ENCODE data around the gene ZC3H7B. TPM values are rescaled to one million over a fixed set of nuclear protein-coding genes. Genes with fewer than 3 reads are reported as not detected.

ZC3H7B gene
- total RNA-seq, 2 donors from 2014 or later, result 28.3 to 48.6 TPM

DNA sequence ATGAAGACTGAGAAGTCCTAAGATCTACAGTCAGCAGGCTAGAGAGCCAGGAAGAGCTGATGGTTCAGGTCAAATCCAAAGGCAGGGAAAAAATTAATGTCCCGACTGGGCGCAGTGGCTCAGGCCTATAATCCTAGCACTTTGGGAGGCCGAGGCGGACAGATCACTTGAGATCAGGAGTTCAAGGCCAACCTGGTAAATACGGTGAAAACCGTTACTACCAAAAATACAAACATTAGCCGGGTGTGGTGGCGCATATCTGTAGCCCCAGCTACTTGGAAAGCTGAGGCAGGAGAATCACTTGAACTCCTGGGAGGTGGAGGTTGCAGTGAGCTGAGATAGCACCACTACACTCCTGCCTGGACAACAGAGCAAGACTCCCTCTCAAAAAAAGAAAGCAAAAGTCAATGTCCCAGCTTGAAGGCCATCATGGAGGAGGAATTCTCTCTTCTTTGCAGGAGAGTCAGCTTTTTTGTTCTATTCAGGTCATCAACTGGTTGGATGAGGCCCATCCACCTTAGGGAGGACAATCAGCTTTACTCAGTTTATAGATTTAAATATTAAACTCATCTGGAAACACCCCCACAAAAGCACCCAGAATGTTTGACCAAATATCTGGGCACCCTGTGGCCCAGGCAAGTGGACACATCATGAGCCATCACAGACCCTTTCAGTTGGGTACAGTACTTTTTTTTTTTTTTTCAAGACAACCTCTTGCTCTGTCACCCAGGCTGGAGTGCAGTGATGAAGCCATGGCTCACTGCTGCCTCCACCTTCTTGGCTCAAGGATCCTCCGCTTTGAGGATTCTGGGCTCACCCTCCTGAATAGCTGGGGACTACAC lies 4.3 kb upstream of the ZC3H7B start:
- Mint-ChIP-seq H3K4me1 (peaks cover 6% of the 10 kb centered on the region), H3K27ac (no peak overlapping the region), H3K4me3 (no peak overlapping the region), H3K9me3 (no peaks in the 10 kb centered on the region), H3K27me3 (no peaks in the 10 kb centered on the region), H3K36me3 (ENCODE audit: low read depth) (no peaks in the 10 kb centered on the region)
- no peak for ATAC-seq (replicated peaks)

DNA sequence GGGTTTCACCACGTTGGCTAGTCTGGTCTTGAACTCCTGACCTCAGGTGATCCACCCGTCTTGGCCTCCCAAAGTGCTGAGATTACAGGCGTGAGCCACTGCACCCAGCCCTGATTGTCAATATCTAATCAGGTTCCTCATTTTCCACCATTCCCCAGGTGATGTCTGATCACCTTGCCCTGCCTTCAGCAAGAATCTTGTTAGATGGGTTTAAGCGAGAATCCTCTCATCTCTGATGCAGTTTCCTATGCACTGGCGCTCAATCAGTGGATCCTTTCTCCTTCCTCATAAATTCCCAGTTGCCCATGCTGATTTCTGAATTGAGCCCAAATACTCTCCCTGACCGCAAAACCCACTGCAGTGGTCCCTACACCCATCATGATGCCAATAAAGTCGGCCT lies 664 bp upstream of the ZC3H7B start:
- no peaks in the 10 kb centered on the region for H3K9me3 Mint-ChIP-seq
- H3K27ac Mint-ChIP-seq, result peak overlapping the region; percentile 95
- H3K4me1 Mint-ChIP-seq, result peaks cover 21% of the 10 kb centered on the region
- no peaks in the 10 kb centered on the region for H3K27me3 Mint-ChIP-seq
- H3K36me3 Mint-ChIP-seq (ENCODE audit: low read depth), result peaks cover 16% of the 10 kb centered on the region
- peak overlapping the region; percentile 92 for H3K4me3 Mint-ChIP-seq
- no peak for ATAC-seq (replicated peaks)

DNA sequence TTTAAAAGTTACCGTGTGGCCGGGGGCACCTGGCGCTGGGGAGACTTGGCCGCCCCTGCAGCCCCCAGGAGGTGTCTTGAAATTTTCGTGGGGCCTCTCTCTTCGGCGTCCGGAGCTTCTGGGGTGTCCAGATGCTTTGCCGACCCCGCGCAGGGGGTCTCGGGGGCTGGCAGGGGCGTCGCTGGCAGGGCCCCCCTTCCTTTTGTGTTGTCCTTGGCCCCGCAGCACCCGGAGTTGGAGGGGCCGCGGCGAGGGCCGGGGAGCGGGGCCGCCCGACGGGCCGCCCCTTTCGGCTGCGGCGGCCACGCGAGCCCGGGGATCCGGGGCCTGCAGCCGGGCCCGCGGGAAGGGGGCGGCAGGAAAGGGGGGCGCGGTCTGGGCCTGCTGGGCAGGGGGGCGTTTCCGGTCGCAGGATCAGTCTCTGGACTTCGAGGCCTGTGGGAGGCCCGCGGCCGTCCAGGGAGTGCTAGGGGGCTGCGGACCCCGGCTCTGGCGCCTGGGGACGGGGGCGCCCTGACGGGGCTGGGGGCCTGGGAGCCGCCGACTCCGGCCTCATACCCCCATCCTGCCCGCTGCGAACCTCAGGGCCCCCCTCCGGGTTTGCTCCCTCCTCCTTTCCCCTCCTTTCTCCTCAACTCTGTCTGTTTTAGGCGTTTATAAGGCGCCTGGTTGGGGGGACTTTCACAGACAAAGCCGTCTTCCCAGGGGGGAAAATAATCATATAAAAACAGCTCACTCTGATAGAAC lies 869 bp downstream of the ZC3H7B start:
- Mint-ChIP-seq H3K4me3 (peak overlapping the region; percentile 92), H3K9me3 (no peaks in the 10 kb centered on the region), H3K4me1 (peaks cover 21% of the 10 kb centered on the region), H3K27me3 (no peaks in the 10 kb centered on the region), H3K36me3 (ENCODE audit: low read depth) (peaks cover 20% of the 10 kb centered on the region), H3K27ac (peak overlapping the region; percentile 89)
- ATAC-seq (replicated peaks), result no peak

DNA sequence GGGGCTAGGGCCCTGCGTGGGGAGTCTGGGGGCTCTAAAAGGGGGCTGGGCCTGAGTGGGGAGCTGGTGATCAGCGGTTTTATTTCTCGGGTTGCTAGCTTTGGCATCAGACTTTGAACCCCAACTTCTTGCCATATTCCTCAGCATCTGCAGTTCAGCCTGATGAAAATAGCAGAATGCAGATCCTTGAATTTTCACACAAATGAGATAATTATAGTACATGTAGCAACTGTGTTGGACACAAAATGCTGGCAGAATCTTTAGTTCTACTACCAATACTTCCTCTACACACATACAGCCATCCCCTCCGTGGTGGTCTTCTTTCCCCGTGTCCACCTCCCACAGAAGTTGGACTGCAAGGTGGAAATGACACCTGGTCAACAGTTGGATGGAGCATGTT lies 1.5 kb downstream of the ZC3H7B start:
- no peak for ATAC-seq (replicated peaks)
- Mint-ChIP-seq H3K9me3 (no peaks in the 10 kb centered on the region), H3K4me1 (peaks cover 21% of the 10 kb centered on the region), H3K4me3 (peak overlapping the region; percentile 92), H3K27ac (peak overlapping the region; percentile 89), H3K27me3 (no peaks in the 10 kb centered on the region), H3K36me3 (ENCODE audit: low read depth) (peaks cover 20% of the 10 kb centered on the region)

DNA sequence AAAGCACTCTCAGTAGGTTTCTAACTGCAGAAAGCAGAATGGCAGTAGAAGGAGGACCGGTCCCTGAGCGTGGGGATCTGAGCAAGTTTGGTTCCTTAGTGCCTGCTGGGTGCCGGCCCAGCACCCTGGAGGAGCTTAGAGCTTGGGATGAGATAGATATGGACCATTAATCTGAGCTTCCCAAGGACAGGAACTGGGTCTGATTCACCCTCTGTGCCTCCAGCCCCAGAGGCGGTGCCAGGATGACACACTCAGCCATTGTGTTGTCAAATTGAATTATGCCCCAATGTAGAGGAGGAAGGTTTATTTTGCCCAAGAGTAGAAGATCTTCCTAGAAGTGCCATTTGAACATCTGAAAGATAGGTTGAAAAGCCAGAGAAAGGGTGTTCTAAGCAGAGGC lies 4.3 kb downstream of the ZC3H7B start:
- Mint-ChIP-seq H3K27ac (no peak overlapping the region), H3K36me3 (ENCODE audit: low read depth) (peaks cover 20% of the 10 kb centered on the region), H3K9me3 (no peaks in the 10 kb centered on the region), H3K27me3 (no peaks in the 10 kb centered on the region), H3K4me1 (peaks cover 20% of the 10 kb centered on the region), H3K4me3 (no peak overlapping the region)
- ATAC-seq (replicated peaks), result no peak

DNA sequence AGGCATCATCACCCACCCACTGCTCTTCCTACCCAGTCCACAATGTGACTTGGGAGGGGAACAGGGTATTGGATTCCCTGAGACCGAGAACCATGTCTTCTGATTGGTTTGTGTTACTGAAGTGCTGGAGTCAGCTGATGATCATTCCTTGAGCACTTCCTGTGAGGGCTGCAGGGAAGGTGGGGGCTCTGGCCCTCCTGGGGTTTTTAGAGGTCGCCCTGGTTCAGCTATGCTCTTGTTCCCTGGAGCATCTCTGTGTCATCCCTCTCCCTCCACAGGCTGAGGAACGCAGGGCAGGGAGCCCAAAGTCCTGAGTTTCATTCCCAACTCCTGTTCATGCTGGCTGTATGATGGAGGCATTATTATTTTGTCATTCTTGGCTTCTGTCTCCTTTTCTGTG lies 6.7 kb downstream of the ZC3H7B start:
- H3K4me1 Mint-ChIP-seq, result peaks cover 21% of the 10 kb centered on the region
- no peak for ATAC-seq (replicated peaks)
- H3K4me3 Mint-ChIP-seq, result no peak overlapping the region
- H3K9me3 Mint-ChIP-seq, result no peaks in the 10 kb centered on the region
- H3K27me3 Mint-ChIP-seq, result no peaks in the 10 kb centered on the region
- peaks cover 15% of the 10 kb centered on the region for H3K36me3 Mint-ChIP-seq (ENCODE audit: low read depth)
- H3K27ac Mint-ChIP-seq, result peak overlapping the region; percentile 49

DNA sequence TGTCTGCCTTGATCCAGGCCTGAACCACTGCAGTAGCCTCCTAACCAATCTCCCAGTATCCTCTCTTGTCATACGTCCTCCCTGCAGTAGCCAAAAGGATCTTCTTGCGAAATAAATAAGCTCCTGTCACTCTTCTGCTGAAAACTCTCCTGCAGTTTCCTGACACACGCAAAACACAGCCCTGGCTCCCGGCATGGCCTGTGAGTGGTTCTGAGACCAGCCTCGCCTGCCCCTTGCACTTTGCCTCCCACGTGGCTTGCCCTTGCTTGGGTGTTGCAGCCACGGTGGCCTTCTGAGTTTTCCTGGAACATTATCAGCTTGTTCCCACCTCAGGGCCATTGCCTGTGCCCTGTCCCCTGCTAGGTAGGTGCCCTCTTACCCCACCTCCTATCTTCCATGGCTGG lies 7.2 kb downstream of the ZC3H7B start:
- Mint-ChIP-seq H3K9me3 (no peaks in the 10 kb centered on the region), H3K4me3 (no peak overlapping the region), H3K27ac (peak overlapping the region; percentile 49), H3K27me3 (no peaks in the 10 kb centered on the region), H3K4me1 (peaks cover 17% of the 10 kb centered on the region), H3K36me3 (ENCODE audit: low read depth) (peaks cover 15% of the 10 kb centered on the region)
- ATAC-seq (replicated peaks), result no peak

DNA sequence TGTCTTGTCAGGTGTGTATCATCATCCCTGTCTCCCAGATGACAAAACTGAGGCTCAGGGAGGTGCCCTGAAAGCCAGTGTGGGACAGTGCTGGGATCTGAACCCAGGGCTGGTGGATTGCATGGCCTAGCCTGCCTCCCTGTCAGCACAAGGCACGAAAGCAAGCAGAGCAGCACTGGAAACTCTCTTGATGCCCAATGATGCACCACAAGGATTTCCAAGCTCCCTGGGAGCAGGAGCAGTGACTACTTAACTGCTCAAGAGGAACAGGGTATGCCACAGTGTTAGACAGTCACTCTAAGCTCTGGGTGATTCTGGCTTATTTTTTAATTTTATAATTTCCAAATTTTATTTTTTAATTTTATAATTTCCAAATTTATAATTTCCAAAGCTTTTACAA lies 9.0 kb downstream of the ZC3H7B start:
- H3K4me1 Mint-ChIP-seq, result peaks cover 8% of the 10 kb centered on the region
- H3K27me3 Mint-ChIP-seq, result no peaks in the 10 kb centered on the region
- H3K9me3 Mint-ChIP-seq, result no peaks in the 10 kb centered on the region
- H3K27ac Mint-ChIP-seq, result no peak overlapping the region
- peaks cover 11% of the 10 kb centered on the region for H3K36me3 Mint-ChIP-seq (ENCODE audit: low read depth)
- H3K4me3 Mint-ChIP-seq, result no peak overlapping the region
- ATAC-seq (replicated peaks), result no peak

DNA sequence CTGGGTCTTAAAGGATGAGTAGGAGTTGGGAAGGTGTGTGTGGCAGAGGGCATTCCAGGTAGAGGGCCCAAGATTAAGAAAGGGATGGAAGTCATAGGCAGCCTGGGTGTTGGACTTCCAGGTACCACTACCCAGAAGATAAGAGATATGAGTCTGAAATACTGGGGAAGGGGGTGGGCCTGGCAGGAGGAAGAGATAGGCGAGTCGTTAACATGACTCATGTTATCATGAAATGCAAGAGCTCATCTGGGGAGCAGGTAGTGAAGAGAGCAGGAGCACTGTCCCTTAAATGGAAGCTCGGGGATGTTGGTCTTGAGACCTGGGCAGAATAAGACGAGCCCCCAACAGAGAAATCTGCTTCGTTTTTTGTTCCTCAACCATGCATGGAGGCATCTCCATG lies 10.2 kb downstream of the ZC3H7B start:
- no peaks in the 10 kb centered on the region for H3K27me3 Mint-ChIP-seq
- no peak overlapping the region for H3K4me3 Mint-ChIP-seq
- peaks cover 8% of the 10 kb centered on the region for H3K4me1 Mint-ChIP-seq
- H3K36me3 Mint-ChIP-seq (ENCODE audit: low read depth), result peaks cover 10% of the 10 kb centered on the region
- ATAC-seq (replicated peaks), result peak; percentile 34
- H3K27ac Mint-ChIP-seq, result peak overlapping the region; percentile 6
- no peaks in the 10 kb centered on the region for H3K9me3 Mint-ChIP-seq

DNA sequence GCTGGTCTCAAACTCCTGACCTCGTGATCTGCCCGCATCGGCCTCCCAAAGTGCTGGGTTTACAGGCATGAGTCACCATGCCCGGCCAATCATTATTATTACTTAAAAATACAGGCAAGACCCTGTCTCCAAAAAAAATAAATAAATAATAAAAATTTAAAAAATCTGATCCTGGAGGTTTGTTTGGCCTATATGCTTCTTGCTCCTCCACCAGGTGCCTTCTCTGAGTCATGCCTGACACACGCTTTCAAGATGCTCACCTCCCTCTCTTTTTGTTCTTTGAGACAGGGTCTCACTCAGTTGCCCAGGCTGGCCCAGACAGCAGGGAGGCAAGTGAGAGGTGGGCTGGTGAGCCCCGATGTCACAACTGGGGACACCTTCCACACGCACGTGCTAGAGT lies 13.5 kb downstream of the ZC3H7B start:
- no peak for ATAC-seq (replicated peaks)
- H3K36me3 Mint-ChIP-seq (ENCODE audit: low read depth), result peaks cover 15% of the 10 kb centered on the region
- no peak overlapping the region for H3K4me3 Mint-ChIP-seq
- no peak overlapping the region for H3K27ac Mint-ChIP-seq
- H3K4me1 Mint-ChIP-seq, result peaks cover 8% of the 10 kb centered on the region
- H3K9me3 Mint-ChIP-seq, result no peaks in the 10 kb centered on the region
- H3K27me3 Mint-ChIP-seq, result no peaks in the 10 kb centered on the region

DNA sequence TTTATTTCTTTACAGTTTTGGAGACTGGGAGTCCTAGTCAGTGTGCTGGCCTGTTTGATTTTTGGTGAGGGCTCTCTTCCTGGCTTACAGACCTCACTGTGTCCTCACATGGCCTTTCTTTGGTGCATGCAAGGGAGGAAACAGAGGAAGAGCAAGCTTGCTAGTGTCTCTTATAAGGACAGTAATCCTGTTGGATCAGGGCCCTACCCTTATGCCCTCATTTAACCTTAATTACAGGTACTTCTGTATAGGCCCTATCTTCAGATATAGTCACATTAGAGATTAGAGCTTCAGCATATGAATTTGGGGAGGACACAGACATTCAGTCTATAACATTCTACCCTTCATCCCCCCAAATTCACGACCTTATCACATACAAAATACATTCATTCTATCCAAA lies 14.3 kb downstream of the ZC3H7B start:
- H3K9me3 Mint-ChIP-seq, result no peaks in the 10 kb centered on the region
- ATAC-seq (replicated peaks), result no peak
- peaks cover 13% of the 10 kb centered on the region for H3K4me1 Mint-ChIP-seq
- no peak overlapping the region for H3K4me3 Mint-ChIP-seq
- no peaks in the 10 kb centered on the region for H3K27me3 Mint-ChIP-seq
- no peak overlapping the region for H3K27ac Mint-ChIP-seq
- H3K36me3 Mint-ChIP-seq (ENCODE audit: low read depth), result peaks cover 20% of the 10 kb centered on the region

DNA sequence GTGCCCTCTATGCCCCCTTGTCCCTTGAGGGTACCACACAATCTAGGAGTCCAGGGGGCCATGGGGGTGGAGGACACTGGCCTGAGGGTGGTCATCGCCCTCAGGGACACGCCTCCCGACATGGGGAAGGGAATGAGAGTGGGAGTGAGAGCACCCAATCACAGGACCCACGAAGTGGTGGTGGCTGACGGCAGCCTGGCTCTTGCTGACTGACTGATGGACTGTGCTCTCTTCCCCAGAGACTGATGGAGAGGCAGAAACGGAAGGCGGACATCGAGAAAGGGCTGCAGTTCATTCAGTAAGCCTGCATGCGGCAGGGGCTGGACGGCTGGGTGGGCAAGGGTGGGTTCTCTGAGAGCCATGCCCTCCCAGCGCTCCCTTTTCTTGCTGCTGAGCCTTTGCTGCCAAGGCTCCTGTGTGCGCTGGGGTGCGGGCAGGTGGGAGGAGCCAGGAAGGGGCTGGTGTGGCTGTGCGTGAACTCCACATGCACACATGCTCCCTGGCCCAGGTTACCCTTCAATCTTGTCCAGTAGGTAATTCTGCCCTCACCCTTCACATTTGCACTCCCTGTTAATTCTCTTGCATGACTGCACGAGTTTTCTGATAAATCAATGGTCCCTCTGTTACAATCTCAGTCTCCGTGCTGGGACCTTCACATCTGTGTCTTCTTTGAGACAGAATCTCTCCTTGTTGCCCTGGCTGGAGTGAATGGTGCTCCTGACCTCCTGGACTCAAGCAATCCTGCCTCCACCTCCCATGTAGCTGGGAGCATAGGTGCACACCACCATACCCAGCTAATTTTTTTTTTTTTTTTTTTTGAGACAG lies 19.3 kb downstream of the ZC3H7B start:
- Mint-ChIP-seq H3K9me3 (no peaks in the 10 kb centered on the region), H3K36me3 (ENCODE audit: low read depth) (peaks cover 52% of the 10 kb centered on the region), H3K27me3 (no peaks in the 10 kb centered on the region), H3K4me1 (peaks cover 5% of the 10 kb centered on the region), H3K4me3 (no peak overlapping the region), H3K27ac (no peak overlapping the region)
- ATAC-seq (replicated peaks), result no peak

DNA sequence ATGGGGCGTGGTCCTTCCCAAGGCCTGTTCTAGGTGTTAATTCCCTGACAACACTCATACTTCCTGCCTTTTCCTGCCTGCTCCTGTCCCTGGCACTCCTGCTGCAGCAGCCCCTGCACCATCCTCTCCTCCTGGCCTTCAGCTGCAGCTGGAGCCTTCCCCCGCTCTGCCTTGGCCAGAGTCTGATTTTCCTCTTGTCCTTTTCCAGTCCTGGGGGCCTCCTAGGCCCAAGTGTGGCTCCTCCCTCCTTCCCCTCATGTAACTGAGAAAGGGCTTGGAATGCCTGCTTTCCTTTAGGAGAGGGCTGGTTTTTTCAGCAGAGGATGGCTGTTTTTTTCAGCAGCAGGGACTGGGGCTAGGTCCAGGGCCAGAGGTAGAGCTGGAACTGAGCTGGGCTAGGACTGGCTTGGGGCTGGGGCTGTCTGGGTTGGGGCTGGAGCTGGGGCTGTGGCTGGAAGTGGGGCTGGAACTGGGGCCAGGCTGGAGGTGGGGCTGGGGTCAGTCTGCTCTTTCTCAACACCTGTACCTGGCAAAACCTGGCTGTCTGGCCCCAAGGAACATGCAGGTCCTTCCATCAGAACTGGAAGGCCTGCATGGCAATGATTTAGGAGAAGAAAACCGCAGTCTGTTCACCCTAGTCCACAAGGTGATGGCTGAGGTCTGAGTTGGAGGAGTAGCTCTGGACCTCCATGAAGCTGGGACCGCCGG lies 23.6 kb downstream of the ZC3H7B start:
- no peak for ATAC-seq (replicated peaks)
- no peaks in the 10 kb centered on the region for H3K27me3 Mint-ChIP-seq
- peak overlapping the region; percentile 36 for H3K27ac Mint-ChIP-seq
- H3K9me3 Mint-ChIP-seq, result no peaks in the 10 kb centered on the region
- peaks cover 88% of the 10 kb centered on the region for H3K36me3 Mint-ChIP-seq (ENCODE audit: low read depth)
- peaks cover 5% of the 10 kb centered on the region for H3K4me1 Mint-ChIP-seq
- no peak overlapping the region for H3K4me3 Mint-ChIP-seq

DNA sequence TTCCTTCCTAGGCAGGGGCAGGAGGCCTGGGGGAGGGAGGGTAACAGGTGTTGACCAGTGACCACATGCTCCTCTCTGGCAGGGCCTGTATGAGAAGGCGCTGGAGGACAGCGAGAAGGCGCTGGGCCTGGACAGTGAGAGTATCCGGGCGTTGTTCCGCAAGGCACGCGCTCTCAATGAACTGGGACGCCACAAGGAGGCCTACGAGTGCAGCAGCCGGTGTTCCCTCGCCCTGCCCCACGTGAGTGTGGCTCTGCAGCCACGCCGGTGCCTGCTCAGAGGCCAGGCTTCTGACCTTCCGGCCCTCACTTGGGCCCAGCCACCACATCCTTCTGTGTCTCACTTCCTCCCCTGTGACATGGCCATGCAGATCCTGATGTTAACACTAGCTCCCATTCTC lies 25.8 kb downstream of the ZC3H7B start:
- no peaks in the 10 kb centered on the region for H3K27me3 Mint-ChIP-seq
- no peak overlapping the region for H3K4me3 Mint-ChIP-seq
- ATAC-seq (replicated peaks), result no peak
- no peaks in the 10 kb centered on the region for H3K9me3 Mint-ChIP-seq
- peaks cover 81% of the 10 kb centered on the region for H3K36me3 Mint-ChIP-seq (ENCODE audit: low read depth)
- H3K4me1 Mint-ChIP-seq, result no peaks in the 10 kb centered on the region
- H3K27ac Mint-ChIP-seq, result no peak overlapping the region
